ENCODE data around the gene SSR2. TPM values are rescaled to one million over a fixed set of nuclear protein-coding genes. Genes with fewer than 3 reads are reported as not detected.

Gene SSR2
- total and polyA plus RNA-seq, 7 experiments from 2014 or later, result 207 to 393 (median 268) TPM

DNA sequence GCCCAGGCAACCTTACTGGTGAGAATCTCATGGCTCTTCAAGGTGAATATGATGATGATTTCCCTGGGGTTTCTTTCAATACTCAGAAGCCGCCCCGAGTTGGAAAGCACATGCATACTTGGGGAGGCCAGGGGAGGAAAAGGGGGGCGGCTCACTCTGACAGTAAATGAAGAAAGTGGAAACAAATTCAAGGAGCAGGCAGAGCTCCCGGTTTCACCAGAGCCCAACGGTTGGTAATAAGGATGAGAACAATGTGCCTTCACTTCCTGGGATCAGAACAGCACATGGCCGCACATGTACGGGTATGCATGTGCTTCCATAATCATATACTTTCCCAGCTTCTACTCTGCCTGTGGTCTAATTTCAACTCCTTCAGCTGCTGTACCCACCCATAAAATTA is 38.6 kb downstream of the SSR2 start:
- intact Hi-C loops (cut with micrococcal nuclease), result no loop called here
- Mint-ChIP-seq H3K4me1 (peaks cover 48 to 56% (median 50%) of the 10 kb centered on the region in 7 donors), H3K36me3 (peaks cover 0 to 11% (median 4%) of the 10 kb centered on the region in 5 donors), H3K27me3 (no peaks in the 10 kb centered on the region), H3K27ac (peak overlapping the region; percentile 77 to 96 (median 93)), H3K4me3 (peak overlapping the region in 9 of 10 donors; percentile 48 to 98 (median 93)), H3K9me3 (peaks cover 0 to 2% (median 0%) of the 10 kb centered on the region in 11 donors)
- peaks cover 0 to 15% (median 0%) of the 10 kb centered on the region in 3 experiments for H3K36me3 ChIP-seq (ENCODE audit: control insufficient read depth in 2 of 3, insufficient read depth in 3 of 3, low read length in 3 of 3)
- no peaks in the 10 kb centered on the region for H3K9me3 ChIP-seq (ENCODE audit: control insufficient read depth in 2 of 3, low read length in 3 of 3)
- peaks cover 27 to 51% of the 10 kb centered on the region in 2 donors for H3K4me1 ChIP-seq (ENCODE audit: control insufficient read depth in 2 of 2, insufficient read depth in 2 of 2, low read length in 2 of 2)
- DNase-seq (no peak), ATAC-seq (no peak)
- POLR2A ChIA-PET, result interaction anchor here (0.7 to 10.1 kb wide), 6 partner anchors 11 to 58 kb away, joined by 3 to 144 read pairs (median 6); partner anchors contain the start of gene KHDC4
- peak overlapping the region; percentile 90 for H3K27ac ChIP-seq (ENCODE audit: low read depth, low read length)
- H3K4me3 ChIP-seq (ENCODE audit: low read length), result peak overlapping the region; percentile 74
- CTCF ChIA-PET, result interaction anchor here (0.7 to 1.1 kb wide), 2 partner anchors 9 to 44 kb away, joined by 4 to 6 read pairs; no protein-coding TSS in a partner anchor
- no peaks in the 10 kb centered on the region for H3K27me3 ChIP-seq (ENCODE audit: control insufficient read depth in 2 of 2, insufficient read depth in 2 of 2, low read length in 2 of 2)

GRCh38 chr1:155981266-155982088 is 39.3 kb downstream of the SSR2 start:
- Histone ChIP-seq H3K9me3 (ENCODE audit: control insufficient read depth in 2 of 3, low read length in 3 of 3) (no peaks in the 10 kb centered on the region), H3K27ac (ENCODE audit: low read depth, low read length) (peak overlapping the region; percentile 90), H3K36me3 (ENCODE audit: control insufficient read depth in 2 of 3, insufficient read depth in 3 of 3, low read length in 3 of 3) (peaks cover 0 to 18% (median 0%) of the 10 kb centered on the region in 3 experiments), H3K4me3 (ENCODE audit: low read length) (peak overlapping the region; percentile 74), H3K27me3 (ENCODE audit: control insufficient read depth in 2 of 2, insufficient read depth in 2 of 2, low read length in 2 of 2) (no peaks in the 10 kb centered on the region), H3K4me1 (ENCODE audit: control insufficient read depth in 2 of 2, insufficient read depth in 2 of 2, low read length in 2 of 2) (peaks cover 27 to 51% of the 10 kb centered on the region in 2 donors)
- H3K4me3 Mint-ChIP-seq, result peak overlapping the region; percentile 89 to 98 (median 94)
- H3K9me3 Mint-ChIP-seq, result peaks cover 0 to 4% (median 0%) of the 10 kb centered on the region in 11 donors
- peaks cover 0 to 13% (median 4%) of the 10 kb centered on the region in 5 donors for H3K36me3 Mint-ChIP-seq
- peaks cover 48 to 61% (median 52%) of the 10 kb centered on the region in 7 donors for H3K4me1 Mint-ChIP-seq
- DNase-seq (peak in 7 of 9 donors; percentile 41 to 68 (median 59)), ATAC-seq (peak; percentile 62)
- H3K27ac Mint-ChIP-seq, result peak overlapping the region; percentile 77 to 96 (median 93)
- H3K27me3 Mint-ChIP-seq, result no peaks in the 10 kb centered on the region
- intact Hi-C loops (cut with micrococcal nuclease), result loop anchor here in 1 of 2 donors (2.0 kb wide), 1 partner anchor 15 kb away; no protein-coding TSS in a partner anchor
- ChIA-PET CTCF (interaction anchor here (0.7 to 5.4 kb wide), 6 partner anchors 8 to 49 kb away, joined by 3 to 39 read pairs (median 4); no protein-coding TSS in a partner anchor), POLR2A (interaction anchor here (1.0 to 10.1 kb wide), 9 partner anchors 8 to 232 kb away, joined by 3 to 144 read pairs (median 20); partner anchors contain the start of genes KHDC4 and RXFP4)

DNA sequence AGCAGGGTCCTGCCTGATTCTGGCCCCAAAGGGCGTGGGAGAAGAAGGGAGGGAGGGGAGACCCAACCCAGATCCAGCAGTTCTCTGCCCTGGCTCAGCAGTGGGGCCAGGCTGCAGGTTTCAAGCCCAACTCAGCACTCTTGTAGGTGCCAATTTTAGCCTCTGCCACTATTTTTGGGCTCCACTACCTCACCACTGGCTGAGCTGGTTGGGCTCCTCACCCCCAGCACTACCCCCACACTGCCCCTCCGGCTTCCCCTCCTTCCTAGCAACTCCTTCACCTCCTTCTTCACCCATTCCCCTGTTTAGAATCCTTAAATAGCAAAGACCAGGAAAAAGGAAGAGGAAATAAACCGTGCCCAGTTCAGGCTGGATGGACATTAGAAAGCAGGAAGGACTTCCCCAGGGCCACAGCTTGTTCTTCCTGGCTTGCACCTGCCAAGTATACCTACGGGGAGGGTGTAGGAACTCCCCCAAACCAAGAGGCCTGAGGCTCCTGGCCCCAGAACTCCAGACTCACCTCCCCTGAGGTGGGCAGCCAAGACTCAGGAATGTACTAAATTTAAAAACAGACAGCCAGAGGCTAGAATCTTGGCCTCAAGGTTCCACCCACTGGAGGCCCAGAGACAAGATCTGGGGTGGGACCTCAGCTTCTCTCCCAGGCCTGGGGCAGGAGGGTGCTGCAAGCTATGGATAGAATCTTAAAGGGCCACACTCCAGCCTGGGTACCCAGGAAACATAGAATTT is 41.0 kb downstream of the SSR2 start:
- Mint-ChIP-seq H3K27me3 (no peaks in the 10 kb centered on the region), H3K4me3 (peak overlapping the region; percentile 89 to 98 (median 94)), H3K4me1 (peaks cover 56 to 78% (median 68%) of the 10 kb centered on the region in 7 donors), H3K9me3 (peaks cover 0 to 4% (median 0%) of the 10 kb centered on the region in 11 donors), H3K36me3 (peaks cover 0 to 26% (median 5%) of the 10 kb centered on the region in 5 donors), H3K27ac (peak overlapping the region; percentile 77 to 96 (median 93))
- peak overlapping the region; percentile 90 for H3K27ac ChIP-seq (ENCODE audit: low read depth, low read length)
- H3K4me3 ChIP-seq (ENCODE audit: low read length), result peak overlapping the region; percentile 74
- ChIA-PET POLR2A (interaction anchor here (1.1 to 10.1 kb wide), 8 partner anchors 9 to 45 kb away, joined by 3 to 144 read pairs (median 33); partner anchors contain the start of genes KHDC4 and RXFP4), CTCF (interaction anchor here (1.7 to 5.4 kb wide), 3 partner anchors 10 to 40 kb away, joined by 4 to 39 read pairs (median 5); no protein-coding TSS in a partner anchor)
- H3K9me3 ChIP-seq (ENCODE audit: control insufficient read depth in 2 of 3, low read length in 3 of 3), result no peaks in the 10 kb centered on the region
- H3K4me1 ChIP-seq (ENCODE audit: control insufficient read depth in 2 of 2, insufficient read depth in 2 of 2, low read length in 2 of 2), result peaks cover 42 to 59% of the 10 kb centered on the region in 2 donors
- no peak for DNase-seq
- H3K27me3 ChIP-seq (ENCODE audit: control insufficient read depth in 2 of 2, insufficient read depth in 2 of 2, low read length in 2 of 2), result no peaks in the 10 kb centered on the region
- intact Hi-C loops (cut with micrococcal nuclease), result loop anchor here (1.0 to 5.0 kb wide), 9 partner anchors 10 to 292 kb away; partner anchors contain the start of genes DAP3 (in 1 of the 2), KHDC4 (in 1 of the 2), LAMTOR2 (in 1 of the 2) and RIT1 (in 1 of the 2)
- ATAC-seq, result no peak
- H3K36me3 ChIP-seq (ENCODE audit: control insufficient read depth in 2 of 3, insufficient read depth in 3 of 3, low read length in 3 of 3), result peaks cover 0 to 23% (median 0%) of the 10 kb centered on the region in 3 experiments

GRCh38 chr1:155978973-155979429 is 41.8 kb downstream of the SSR2 start:
- peaks cover 0 to 4% (median 0%) of the 10 kb centered on the region in 11 donors for H3K9me3 Mint-ChIP-seq
- ChIA-PET POLR2A (interaction anchor here (0.7 to 10.1 kb wide), 13 partner anchors 8 to 417 kb away, joined by 3 to 144 read pairs (median 12); partner anchors contain the start of genes KHDC4 and RXFP4), CTCF (interaction anchor here (1.2 to 5.4 kb wide), 3 partner anchors 11 to 43 kb away, joined by 3 to 39 read pairs (median 5); no protein-coding TSS in a partner anchor)
- peak overlapping the region; percentile 74 for H3K4me3 ChIP-seq (ENCODE audit: low read length)
- peak overlapping the region; percentile 89 to 98 (median 94) for H3K4me3 Mint-ChIP-seq
- H3K36me3 ChIP-seq (ENCODE audit: control insufficient read depth in 2 of 3, insufficient read depth in 3 of 3, low read length in 3 of 3), result peaks cover 0 to 27% (median 0%) of the 10 kb centered on the region in 3 experiments
- no peak for DNase-seq
- H3K9me3 ChIP-seq (ENCODE audit: control insufficient read depth in 2 of 3, low read length in 3 of 3), result no peaks in the 10 kb centered on the region
- peak overlapping the region; percentile 77 to 96 (median 93) for H3K27ac Mint-ChIP-seq
- no peak for ATAC-seq
- peaks cover 0 to 28% (median 9%) of the 10 kb centered on the region in 5 donors for H3K36me3 Mint-ChIP-seq
- no peaks in the 10 kb centered on the region for H3K27me3 ChIP-seq (ENCODE audit: control insufficient read depth in 2 of 2, insufficient read depth in 2 of 2, low read length in 2 of 2)
- H3K27ac ChIP-seq (ENCODE audit: low read depth, low read length), result peak overlapping the region; percentile 90
- H3K27me3 Mint-ChIP-seq, result no peaks in the 10 kb centered on the region
- H3K4me1 Mint-ChIP-seq, result peaks cover 59 to 79% (median 69%) of the 10 kb centered on the region in 7 donors
- peaks cover 50 to 63% of the 10 kb centered on the region in 2 donors for H3K4me1 ChIP-seq (ENCODE audit: control insufficient read depth in 2 of 2, insufficient read depth in 2 of 2, low read length in 2 of 2)
- intact Hi-C loops (cut with micrococcal nuclease), result loop anchor here (1.0 to 5.0 kb wide), 9 partner anchors 10 to 292 kb away; partner anchors contain the start of genes RIT1 (in 2 of the 2), DAP3 (in 1 of the 2), KHDC4 (in 1 of the 2) and LAMTOR2 (in 1 of the 2)

GRCh38 chr1:155978325-155978972 is 42.3 kb downstream of the SSR2 start, which contains the start of gene ARHGEF2:
TSS of gene ARHGEF2 (minus strand) at chr1:155978547. CDS start at chr1:155978427, 120 bp downstream.
- DNase-seq, result peak; percentile 49 to 81 (median 68)
- peaks cover 0 to 4% (median 0%) of the 10 kb centered on the region in 11 donors for H3K9me3 Mint-ChIP-seq
- Histone ChIP-seq H3K27me3 (ENCODE audit: control insufficient read depth in 2 of 2, insufficient read depth in 2 of 2, low read length in 2 of 2) (no peaks in the 10 kb centered on the region), H3K36me3 (ENCODE audit: control insufficient read depth in 2 of 3, insufficient read depth in 3 of 3, low read length in 3 of 3) (peaks cover 0 to 28% (median 0%) of the 10 kb centered on the region in 3 experiments), H3K9me3 (ENCODE audit: control insufficient read depth in 2 of 3, low read length in 3 of 3) (no peaks in the 10 kb centered on the region), H3K4me1 (ENCODE audit: control insufficient read depth in 2 of 2, insufficient read depth in 2 of 2, low read length in 2 of 2) (peaks cover 55 to 58% of the 10 kb centered on the region in 2 donors), H3K4me3 (ENCODE audit: low read length) (peak within 1 kb of the TSS; percentile 74), H3K27ac (ENCODE audit: low read depth, low read length) (peak within 1 kb of the TSS; percentile 90)
- H3K4me3 Mint-ChIP-seq, result peak within 1 kb of the TSS; percentile 89 to 98 (median 94)
- peak within 1 kb of the TSS; percentile 77 to 98 (median 95) for H3K27ac Mint-ChIP-seq
- H3K27me3 Mint-ChIP-seq, result no peaks in the 10 kb centered on the region
- peak; percentile 78 for ATAC-seq
- CTCF ChIA-PET, result interaction anchor here (0.6 to 5.4 kb wide), 5 partner anchors 10 to 1756 kb away, joined by 3 to 39 read pairs (median 5); no protein-coding TSS in a partner anchor
- intact Hi-C loops (cut with micrococcal nuclease), result loop anchor here (1.0 to 5.0 kb wide), 7 partner anchors 42 to 291 kb away; partner anchors contain the start of genes RIT1 (in 2 of the 2), DAP3 (in 1 of the 2), KHDC4 (in 1 of the 2) and LAMTOR2 (in 1 of the 2)
- POLR2A ChIA-PET, result interaction anchor here (0.7 to 10.1 kb wide), 12 partner anchors 7 to 416 kb away, joined by 3 to 144 read pairs (median 8); partner anchors contain the start of genes KHDC4 and RXFP4
- H3K36me3 Mint-ChIP-seq, result peaks cover 0 to 28% (median 9%) of the 10 kb centered on the region in 5 donors
- peaks cover 59 to 79% (median 69%) of the 10 kb centered on the region in 7 donors for H3K4me1 Mint-ChIP-seq
